Measurements from ENCODE around the gene UVRAG. TPM values are rescaled to one million over a fixed set of nuclear protein-coding genes. Genes with fewer than 3 reads are reported as not detected.

UVRAG gene
- total RNA-seq, 2 experiments from 2014 or later: 16.5 to 19.5 TPM

DNA sequence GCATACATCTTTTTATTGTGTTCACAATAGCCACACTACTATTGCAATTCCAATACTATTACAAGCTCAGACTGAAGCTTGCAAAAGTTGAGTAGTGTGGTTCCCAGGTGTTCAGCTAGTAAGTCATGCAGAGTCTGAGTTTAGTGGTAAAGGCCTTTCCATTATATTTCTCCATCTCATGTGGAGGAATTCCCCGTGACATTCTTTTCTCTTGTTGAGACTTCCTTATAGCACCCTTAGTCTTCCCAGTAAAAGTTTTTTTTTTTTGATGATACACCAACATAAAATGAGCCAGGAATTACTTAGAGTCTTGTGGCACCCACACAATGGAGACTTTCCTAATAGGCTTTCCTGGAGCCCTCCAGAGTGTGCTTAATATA, 110.8 kb downstream of the UVRAG start:
- DNase-seq (no peak), ATAC-seq (ENCODE audit: poor library complexity) (no peak)
- no peak overlapping the region for H3K27ac ChIP-seq (ENCODE audit: low read depth in 1 of 2, low read length in 2 of 2)
- H3K27me3 Mint-ChIP-seq: no peaks in the 10 kb centered on the region
- intact Hi-C loops (cut with DNase I, micrococcal nuclease): no loop called here
- H3K4me1 ChIP-seq (ENCODE audit: insufficient read depth, low read length): no peaks in the 10 kb centered on the region
- TF ChIP-seq, protein P1, sequence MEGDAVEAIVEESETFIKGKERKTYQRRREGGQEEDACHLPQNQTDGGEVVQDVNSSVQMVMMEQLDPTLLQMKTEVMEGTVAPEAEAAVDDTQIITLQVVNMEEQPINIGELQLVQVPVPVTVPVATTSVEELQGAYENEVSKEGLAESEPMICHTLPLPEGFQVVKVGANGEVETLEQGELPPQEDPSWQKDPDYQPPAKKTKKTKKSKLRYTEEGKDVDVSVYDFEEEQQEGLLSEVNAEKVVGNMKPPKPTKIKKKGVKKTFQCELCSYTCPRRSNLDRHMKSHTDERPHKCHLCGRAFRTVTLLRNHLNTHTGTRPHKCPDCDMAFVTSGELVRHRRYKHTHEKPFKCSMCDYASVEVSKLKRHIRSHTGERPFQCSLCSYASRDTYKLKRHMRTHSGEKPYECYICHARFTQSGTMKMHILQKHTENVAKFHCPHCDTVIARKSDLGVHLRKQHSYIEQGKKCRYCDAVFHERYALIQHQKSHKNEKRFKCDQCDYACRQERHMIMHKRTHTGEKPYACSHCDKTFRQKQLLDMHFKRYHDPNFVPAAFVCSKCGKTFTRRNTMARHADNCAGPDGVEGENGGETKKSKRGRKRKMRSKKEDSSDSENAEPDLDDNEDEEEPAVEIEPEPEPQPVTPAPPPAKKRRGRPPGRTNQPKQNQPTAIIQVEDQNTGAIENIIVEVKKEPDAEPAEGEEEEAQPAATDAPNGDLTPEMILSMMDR (IDR thresholded peaks at IDR 0.05): no peak
- H3K4me3 ChIP-seq (ENCODE audit: low read length): no peak overlapping the region
- peaks cover 17% of the 10 kb centered on the region for H3K4me1 Mint-ChIP-seq (ENCODE audit: low read depth)
- H3K27ac Mint-ChIP-seq: no peak overlapping the region
- peaks cover 11% of the 10 kb centered on the region for H3K36me3 Mint-ChIP-seq (ENCODE audit: low read depth)
- no peaks in the 10 kb centered on the region for H3K36me3 ChIP-seq (ENCODE audit: insufficient read depth, low read length)
- ChIA-PET POLR2A (no interaction called here), CTCF (interaction anchor here (0.6 kb wide), 1 partner anchor 45 kb away, joined by 3 read pairs; no protein-coding TSS in a partner anchor)
- no peaks in the 10 kb centered on the region for H3K27me3 ChIP-seq (ENCODE audit: control insufficient read depth in 1 of 2, insufficient read depth in 2 of 2, low read length in 2 of 2)
- no peak overlapping the region for H3K4me3 Mint-ChIP-seq
- H3K9me3 Mint-ChIP-seq: no peaks in the 10 kb centered on the region
- no peaks in the 10 kb centered on the region for H3K9me3 ChIP-seq (ENCODE audit: control insufficient read depth in 1 of 2, insufficient read depth in 1 of 2, low read length in 2 of 2)

DNA sequence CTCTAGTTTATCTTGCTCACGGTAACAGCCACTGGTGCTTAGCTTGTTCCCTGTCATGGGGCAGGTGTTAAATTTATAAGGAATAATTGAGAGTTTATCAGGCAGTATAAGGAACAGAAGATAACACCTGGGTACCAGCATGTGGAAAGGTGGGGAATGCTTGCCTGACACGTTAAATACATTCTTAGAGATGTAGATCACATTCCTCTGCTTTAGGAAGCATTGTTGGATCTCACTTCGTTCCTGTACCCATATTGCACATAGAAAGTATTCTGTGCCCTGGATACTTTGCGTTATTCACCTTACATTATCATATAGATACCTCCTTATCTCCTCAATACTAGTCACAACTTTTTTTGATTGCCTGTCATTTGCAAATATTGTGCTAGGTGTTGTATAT, 114.7 kb downstream of the UVRAG start:
- Mint-ChIP-seq H3K27ac (no peak overlapping the region), H3K27me3 (no peaks in the 10 kb centered on the region), H3K4me3 (no peak overlapping the region), H3K9me3 (no peaks in the 10 kb centered on the region), H3K4me1 (ENCODE audit: low read depth) (peaks cover 5% of the 10 kb centered on the region), H3K36me3 (ENCODE audit: low read depth) (peaks cover 11% of the 10 kb centered on the region)
- ATAC-seq (ENCODE audit: poor library complexity): no peak
- Histone ChIP-seq H3K27me3 (ENCODE audit: control insufficient read depth in 1 of 2, insufficient read depth in 2 of 2, low read length in 2 of 2) (no peaks in the 10 kb centered on the region), H3K4me1 (ENCODE audit: insufficient read depth, low read length) (no peaks in the 10 kb centered on the region), H3K27ac (ENCODE audit: low read depth in 1 of 2, low read length in 2 of 2) (no peak overlapping the region), H3K36me3 (ENCODE audit: insufficient read depth, low read length) (no peaks in the 10 kb centered on the region), H3K9me3 (ENCODE audit: control insufficient read depth in 1 of 2, insufficient read depth in 1 of 2, low read length in 2 of 2) (no peaks in the 10 kb centered on the region), H3K4me3 (ENCODE audit: low read length) (no peak overlapping the region)
- ChIA-PET CTCF (no interaction called here), POLR2A (no interaction called here)
- intact Hi-C loops (cut with DNase I, micrococcal nuclease): no loop called here
- TF ChIP-seq, protein P1 (IDR thresholded peaks at IDR 0.05): no peak
- no peak for DNase-seq

DNA sequence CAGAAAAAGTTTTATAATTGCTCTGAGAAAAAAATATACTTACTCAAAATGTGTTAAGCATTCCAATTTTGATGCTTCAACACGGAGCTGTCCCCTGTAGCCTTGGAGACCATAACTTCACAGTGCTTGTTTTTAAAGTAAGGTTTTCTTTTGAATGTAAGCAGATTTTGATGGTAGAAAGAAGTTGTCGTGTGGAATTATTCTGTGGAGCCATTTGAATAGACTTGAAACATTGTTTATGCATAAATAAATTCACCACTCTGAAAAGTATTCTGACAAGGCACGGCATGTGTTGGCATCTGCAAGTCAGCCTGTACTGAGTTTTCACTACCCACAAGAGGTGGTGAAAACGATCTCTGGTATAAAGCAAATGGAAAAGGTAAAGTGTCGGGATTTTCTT, 115.5 kb downstream of the UVRAG start:
- no peaks in the 10 kb centered on the region for H3K27me3 Mint-ChIP-seq
- H3K4me1 ChIP-seq (ENCODE audit: insufficient read depth, low read length): no peaks in the 10 kb centered on the region
- H3K9me3 ChIP-seq (ENCODE audit: control insufficient read depth in 1 of 2, insufficient read depth in 1 of 2, low read length in 2 of 2): no peaks in the 10 kb centered on the region
- intact Hi-C loops (cut with DNase I, micrococcal nuclease): no loop called here
- H3K36me3 Mint-ChIP-seq (ENCODE audit: low read depth): peaks cover 11% of the 10 kb centered on the region
- TF ChIP-seq, protein P1 (IDR thresholded peaks at IDR 0.05): no peak
- ChIA-PET POLR2A (no interaction called here), CTCF (no interaction called here)
- DNase-seq (no peak), ATAC-seq (ENCODE audit: poor library complexity) (no peak)
- no peak overlapping the region for H3K4me3 Mint-ChIP-seq
- H3K9me3 Mint-ChIP-seq: no peaks in the 10 kb centered on the region
- no peak overlapping the region for H3K27ac Mint-ChIP-seq
- H3K4me3 ChIP-seq (ENCODE audit: low read length): no peak overlapping the region
- H3K4me1 Mint-ChIP-seq (ENCODE audit: low read depth): peaks cover 5% of the 10 kb centered on the region
- H3K27me3 ChIP-seq (ENCODE audit: control insufficient read depth in 1 of 2, insufficient read depth in 2 of 2, low read length in 2 of 2): no peaks in the 10 kb centered on the region
- H3K27ac ChIP-seq (ENCODE audit: low read depth in 1 of 2, low read length in 2 of 2): no peak overlapping the region
- no peaks in the 10 kb centered on the region for H3K36me3 ChIP-seq (ENCODE audit: insufficient read depth, low read length)

All from CD4-positive, alpha-beta T cell (primary cell).